ENCODE data around the gene ARHGAP18. TPM values are rescaled to one million over a fixed set of nuclear protein-coding genes. Genes with fewer than 3 reads are reported as not detected.

The ARHGAP18 gene
- total RNA-seq, 6 experiments from 2014 or later = 70.8 to 81.2 (median 76.0) TPM

DNA sequence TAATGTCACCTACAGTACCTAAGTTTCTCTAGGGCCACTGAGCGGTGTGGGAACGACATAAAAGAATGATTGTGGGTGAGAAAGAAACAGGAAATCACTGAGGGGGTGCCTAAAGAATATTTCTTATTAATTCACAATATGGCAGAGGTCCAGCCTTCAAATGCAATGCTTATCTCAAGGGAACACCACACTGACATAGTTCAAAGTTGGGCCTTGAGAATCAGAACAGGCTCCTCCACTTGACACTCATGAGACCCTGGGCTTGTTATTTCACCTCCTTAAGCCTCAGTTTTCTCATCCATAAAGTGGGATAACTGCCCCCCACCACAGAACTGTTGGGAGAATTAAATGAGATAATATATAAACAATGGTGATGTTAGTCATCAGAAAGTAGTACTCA is 40.4 kb upstream of the ARHGAP18 start:
- Mint-ChIP-seq H3K4me1 (ENCODE audit: low read depth) (peaks cover 79% of the 10 kb centered on the region), H3K36me3 (ENCODE audit: low read depth) (peaks cover 4% of the 10 kb centered on the region; the same call in 1 of the 2 replicates), H3K4me3 (peak overlapping the region; percentile 83; the same call in 1 of the 2 replicates), H3K27ac (peak overlapping the region; percentile 97), H3K27me3 (ENCODE audit: insufficient read depth) (no peaks in the 10 kb centered on the region), H3K9me3 (no peaks in the 10 kb centered on the region)
- DNase-seq = no peak
- TF ChIP-seq, protein P1, sequence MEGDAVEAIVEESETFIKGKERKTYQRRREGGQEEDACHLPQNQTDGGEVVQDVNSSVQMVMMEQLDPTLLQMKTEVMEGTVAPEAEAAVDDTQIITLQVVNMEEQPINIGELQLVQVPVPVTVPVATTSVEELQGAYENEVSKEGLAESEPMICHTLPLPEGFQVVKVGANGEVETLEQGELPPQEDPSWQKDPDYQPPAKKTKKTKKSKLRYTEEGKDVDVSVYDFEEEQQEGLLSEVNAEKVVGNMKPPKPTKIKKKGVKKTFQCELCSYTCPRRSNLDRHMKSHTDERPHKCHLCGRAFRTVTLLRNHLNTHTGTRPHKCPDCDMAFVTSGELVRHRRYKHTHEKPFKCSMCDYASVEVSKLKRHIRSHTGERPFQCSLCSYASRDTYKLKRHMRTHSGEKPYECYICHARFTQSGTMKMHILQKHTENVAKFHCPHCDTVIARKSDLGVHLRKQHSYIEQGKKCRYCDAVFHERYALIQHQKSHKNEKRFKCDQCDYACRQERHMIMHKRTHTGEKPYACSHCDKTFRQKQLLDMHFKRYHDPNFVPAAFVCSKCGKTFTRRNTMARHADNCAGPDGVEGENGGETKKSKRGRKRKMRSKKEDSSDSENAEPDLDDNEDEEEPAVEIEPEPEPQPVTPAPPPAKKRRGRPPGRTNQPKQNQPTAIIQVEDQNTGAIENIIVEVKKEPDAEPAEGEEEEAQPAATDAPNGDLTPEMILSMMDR (IDR thresholded peaks at IDR 0.05) = no peak

DNA sequence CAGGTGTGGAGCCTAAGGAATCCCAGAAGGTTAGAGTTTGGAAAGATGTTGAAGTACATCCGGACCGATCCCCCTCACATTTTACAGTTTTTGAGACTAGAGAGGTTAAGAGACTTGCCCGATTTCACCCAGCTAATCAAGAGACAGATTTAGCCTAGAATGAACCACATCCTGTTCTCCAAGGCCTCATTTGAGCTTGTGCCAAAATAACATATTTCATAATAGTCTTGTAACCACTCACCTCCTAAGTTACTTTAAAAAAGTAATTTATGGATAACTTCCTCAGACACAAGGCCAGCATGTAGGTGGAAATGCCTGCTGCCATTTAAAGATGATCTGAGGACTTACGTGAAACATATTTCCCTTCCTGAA is 39.8 kb upstream of the ARHGAP18 start:
- TF ChIP-seq, protein P1 (IDR thresholded peaks at IDR 0.05) = no peak
- Mint-ChIP-seq H3K4me1 (ENCODE audit: low read depth) (peaks cover 82% of the 10 kb centered on the region), H3K27me3 (ENCODE audit: insufficient read depth) (no peaks in the 10 kb centered on the region), H3K9me3 (no peaks in the 10 kb centered on the region), H3K4me3 (peak overlapping the region; percentile 83), H3K36me3 (ENCODE audit: low read depth) (peaks cover 4% of the 10 kb centered on the region; the same call in 1 of the 2 replicates), H3K27ac (peak overlapping the region; percentile 97)
- peak; percentile 82 for DNase-seq

DNA sequence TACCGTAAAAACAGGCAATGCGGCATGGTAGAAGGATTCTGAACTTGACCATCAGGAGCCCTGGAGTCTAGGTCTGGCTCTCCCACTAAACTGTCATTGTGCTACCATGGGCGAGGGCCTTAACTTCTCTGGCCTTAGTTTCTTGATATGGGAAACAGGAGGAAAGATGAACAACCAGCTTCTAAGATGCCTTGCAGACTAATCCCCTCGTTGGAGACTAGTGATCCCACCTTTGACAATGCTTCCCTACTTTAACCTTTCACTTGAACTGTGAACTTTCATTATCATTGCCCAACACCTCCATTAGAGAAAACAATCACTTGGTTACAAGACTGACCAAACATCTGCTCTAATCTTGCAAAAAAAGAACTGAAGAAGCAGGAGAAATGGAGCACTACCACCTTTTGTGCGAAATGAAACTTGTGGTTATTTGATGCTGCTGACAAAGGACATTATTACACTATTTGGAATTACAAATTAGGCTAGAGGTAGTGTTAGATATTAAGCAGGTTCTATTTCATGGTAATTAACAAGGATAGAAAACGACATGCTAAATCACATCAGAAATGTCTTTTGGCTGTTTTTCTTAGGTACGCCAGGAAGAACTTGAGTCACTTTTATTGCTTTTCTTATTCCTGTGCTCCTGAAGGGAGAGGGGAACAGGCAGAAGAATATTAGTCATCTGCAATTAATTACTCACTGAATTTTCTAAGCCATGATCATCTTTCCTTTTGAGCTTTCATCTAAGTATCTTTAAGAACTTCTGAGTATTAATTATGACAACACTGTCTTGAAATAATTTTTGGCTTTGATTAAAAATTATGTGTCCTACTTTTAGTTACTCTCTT is 39.1 kb upstream of the ARHGAP18 start:
- H3K9me3 Mint-ChIP-seq = no peaks in the 10 kb centered on the region
- peak; percentile 80 for DNase-seq
- peaks cover 88% of the 10 kb centered on the region for H3K4me1 Mint-ChIP-seq (ENCODE audit: low read depth)
- TF ChIP-seq, protein P1 (IDR thresholded peaks at IDR 0.05) = no peak
- peaks cover 4% of the 10 kb centered on the region; the same call in 1 of the 2 replicates for H3K36me3 Mint-ChIP-seq (ENCODE audit: low read depth)
- no peaks in the 10 kb centered on the region for H3K27me3 Mint-ChIP-seq (ENCODE audit: insufficient read depth)
- H3K27ac Mint-ChIP-seq = peak overlapping the region; percentile 97
- H3K4me3 Mint-ChIP-seq = peak overlapping the region; percentile 83

DNA sequence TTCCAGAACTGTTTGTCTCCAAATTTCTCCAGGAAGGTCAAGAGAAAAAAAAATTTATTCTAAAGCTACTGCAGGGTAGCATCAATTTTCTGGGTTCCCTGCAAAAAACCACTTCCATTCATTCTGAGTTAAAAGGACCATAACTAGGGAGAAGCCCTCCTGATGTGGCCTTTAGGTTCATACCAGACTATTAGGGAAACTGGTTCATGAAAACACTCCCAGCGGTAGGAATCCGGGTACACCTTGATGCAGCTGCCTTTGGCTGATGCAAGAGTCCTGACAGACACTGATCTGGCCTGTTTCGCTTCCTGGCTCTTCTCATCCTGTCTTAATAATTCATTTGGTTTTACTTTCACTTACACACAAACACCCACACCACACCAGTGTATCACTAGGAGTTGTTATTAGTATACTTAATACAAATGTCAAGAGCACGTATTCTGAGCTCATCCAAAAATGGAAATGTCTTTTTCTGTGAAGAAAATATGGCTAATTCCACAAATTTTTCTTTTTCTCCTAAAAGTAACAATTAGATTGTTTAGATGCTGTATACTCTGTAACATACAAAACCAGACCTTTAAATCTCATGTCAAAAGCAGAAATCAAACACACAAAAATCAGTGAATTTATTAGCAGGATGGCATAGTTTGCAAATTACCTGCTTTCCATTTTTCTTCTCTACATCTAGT is 38.4 kb upstream of the ARHGAP18 start:
- no peak for DNase-seq

DNA sequence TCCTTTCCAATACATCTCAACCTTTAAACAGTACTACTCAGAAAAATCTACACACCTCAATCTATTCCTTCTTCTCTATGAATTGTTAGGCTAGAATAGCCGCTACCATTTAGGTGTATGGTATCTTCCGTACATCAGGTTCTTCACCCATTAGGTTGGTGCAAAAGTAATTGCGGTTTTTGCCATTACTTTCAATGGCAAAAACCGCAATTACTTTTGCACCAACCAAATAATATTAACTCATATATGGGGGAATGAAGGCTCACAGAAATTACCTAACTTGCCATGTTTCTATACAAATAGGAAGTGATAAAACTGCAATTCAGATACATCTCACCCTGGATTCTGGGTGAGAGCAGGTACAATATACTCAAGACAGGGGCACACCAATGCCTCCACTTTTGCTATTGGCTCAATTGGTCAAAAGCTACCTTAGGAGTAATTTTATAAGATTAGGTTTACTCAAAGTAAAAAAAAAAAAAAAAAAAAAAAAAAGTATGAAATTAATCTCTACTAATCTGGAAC is 37.7 kb upstream of the ARHGAP18 start:
- TF ChIP-seq, protein P1 (IDR thresholded peaks at IDR 0.05) = no peak
- H3K4me1 Mint-ChIP-seq (ENCODE audit: low read depth) = peaks cover 81% of the 10 kb centered on the region
- no peak overlapping the region for H3K4me3 Mint-ChIP-seq
- H3K36me3 Mint-ChIP-seq (ENCODE audit: low read depth) = peaks cover 4% of the 10 kb centered on the region; the same call in 1 of the 2 replicates
- no peaks in the 10 kb centered on the region for H3K27me3 Mint-ChIP-seq (ENCODE audit: insufficient read depth)
- DNase-seq = no peak
- no peak overlapping the region; the same call in 1 of the 2 replicates for H3K27ac Mint-ChIP-seq
- no peaks in the 10 kb centered on the region for H3K9me3 Mint-ChIP-seq

More for the DNA sequence above, 38.4 kb upstream of the ARHGAP18 start:
- H3K4me1 Mint-ChIP-seq (ENCODE audit: low read depth) = peaks cover 88% of the 10 kb centered on the region
- peaks cover 4% of the 10 kb centered on the region; the same call in 1 of the 2 replicates for H3K36me3 Mint-ChIP-seq (ENCODE audit: low read depth)
- no peaks in the 10 kb centered on the region for H3K27me3 Mint-ChIP-seq (ENCODE audit: insufficient read depth)
- H3K4me3 Mint-ChIP-seq = peak overlapping the region; percentile 83; the same call in 1 of the 2 replicates
- TF ChIP-seq, protein P1 (IDR thresholded peaks at IDR 0.05) = no peak
- H3K9me3 Mint-ChIP-seq = no peaks in the 10 kb centered on the region
- H3K27ac Mint-ChIP-seq = peak overlapping the region; percentile 97
